Ovary (tissue), 9 donors: ENCODE results near the gene MED23. TPM values are rescaled to one million over a fixed set of nuclear protein-coding genes. Genes with fewer than 3 reads are reported as not detected.

Source experiments
- DNase-seq, 5 donors: peaks; one replicate each; pipeline ENCODE4 v3.0.0-alpha.2; 2019 to 2020
- H3K27ac ChIP-seq, 2 donors: fragments of 200-600 bp; one replicate each; pipeline versions ENCODE4 v1.5.1 to v1.8.0; 2019 to 2022
- H3K27me3 ChIP-seq: fragments of 200-600 bp; one replicate; pipeline ENCODE4 v1.8.0; 2022
- H3K36me3 ChIP-seq: fragments of 200-600 bp; sonication (generic); one replicate; pipeline ENCODE4 v1.5.1; 2019
- H3K4me1 ChIP-seq: one replicate; pipeline ENCODE4 v1.8.1; 2013; ENCODE audit warnings: mild to moderate bottlenecking, moderate library complexity; ENCODE audit not compliant: insufficient read depth
- H3K4me3 ChIP-seq: fragments of 200-600 bp; sonication (generic); one replicate; pipeline ENCODE4 v1.5.1; 2017
- H3K9me3 ChIP-seq, 2 donors: fragments of 200-600 bp in 1 of 2; sonication (generic) in 1 of 2; one replicate each; pipeline versions ENCODE4 v1.5.1 to v1.8.1; 2013 to 2019; ENCODE audit warnings: mild to moderate bottlenecking in 1 of 2, moderate library complexity in 1 of 2
- EP300 ChIP-seq: sonication (generic); formaldehyde crosslinking; IDR thresholded peaks from one replicate; pipeline ENCODE4 v1.6.1; 2017; ENCODE audit warnings: antibody characterized with exemption
- POLR2A ChIP-seq: fragments of 450-650 bp; IDR thresholded peaks from one replicate; pipeline ENCODE4 v1.6.1; 2017; ENCODE audit warnings: antibody characterized with exemption, mild to moderate bottlenecking, moderate library complexity
- WGBS, 3 donors: extraction: QIAGEN DNeasy Blood & Tissue Kit in 1 of 3; methylation state at CpG; one replicate each; pipeline versions ENCODE4 v1.1.5 to v1.1.7; 2013 to 2017; 5-methylcytosine and 5-hydroxymethylcytosine counted together
- intact Hi-C, 4 donors: fragments of 100-400 bp; cut with DNase I; formaldehyde crosslinking; loops; one replicate each; pipeline versions ENCODE4 v1.11.0 to v1.15.1; 2022 to 2023
- polyA plus RNA-seq, 2 donors: library from polyadenylated mRNA; stranded (reverse); fragments of 200-250 nt in 1 of 2; fragments of 350-450 nt in 1 of 2; fragmentation: Illumina TruSeq in 1 of 2; extraction: RNeasy Lipid Tissue Mini Kit (QIAGEN cat#74804) in 1 of 2; gene quantifications; one replicate each; pipeline ENCODE4 v1.2.3, GENCODE V29; 2013 to 2014
- total RNA-seq, 7 donors: library from RNA; depleted of rRNA in 2 of 7; stranded (reverse); fragments of >200 nt in 2 of 7; fragmentation: NEBNext Ultra II Directional in 3 of 7; extraction: Animal tissue kit (Norgen Biotek cat#: 25700) in 3 of 7; gene quantifications; one replicate each; pipeline versions ENCODE4 v1.1.0 to v1.2.4, GENCODE V29; 2016 to 2023
- TF ChIP-seq, protein P1 (sequence below), 3 donors: fragments of 450-650 bp in 2 of 3; fragments of 200-600 bp in 1 of 3; IDR thresholded peaks; one replicate each; pipeline versions ENCODE4 v1.5.1 to v1.8.0; 2016 to 2022; ENCODE audit warnings: antibody characterized with exemption in 3 of 3, mild to moderate bottlenecking in 1 of 3
- donor health status: DM: no; HTN: no; CAD: no; lungs with moderate emphysema.
- donor health status: DM: no; HTN: no; CAD: no.
- donor health status: Bipolar disorder and iron deficiency.
- donor health status: DM: yes; HTN: yes; CAD: no.
- donor health status: DM: no; HTN: no; CAD: no.
- donor health status: DM: yes; HTN: yes; CAD: no.

The MED23 gene
- total and polyA plus RNA-seq, 9 donors = 11.2 to 28.5 (median 24.2) TPM

DNA sequence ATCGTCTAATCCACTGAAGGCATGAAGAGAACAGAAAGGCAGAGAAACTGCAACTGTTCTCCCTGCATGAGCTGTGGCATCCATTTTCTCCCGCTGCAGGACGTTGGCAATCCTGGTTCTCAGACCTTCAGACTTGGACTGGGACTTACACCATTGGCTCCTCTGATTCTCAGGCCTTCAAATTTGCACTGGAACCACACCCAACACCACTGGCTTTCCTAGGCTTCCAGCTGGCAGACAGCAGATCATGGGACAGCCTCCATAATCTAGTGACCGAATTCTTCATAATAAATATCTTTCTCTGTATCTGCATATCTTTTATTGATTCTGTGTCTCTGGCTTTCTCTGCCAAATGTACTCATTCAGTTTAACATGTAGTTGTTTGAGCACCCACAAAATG, 69.1 kb downstream of the MED23 start:
- 82 to 87% (median 84%) methylated on average over 4 of the region's 4 CpGs for WGBS, 3 donors
- no peaks in the 10 kb centered on the region for H3K9me3 ChIP-seq
- H3K4me3 ChIP-seq = no peak overlapping the region
- DNase-seq = no peak
- no peak overlapping the region for H3K27ac ChIP-seq
- no peak for TF ChIP-seq EP300
- TF ChIP-seq, protein P1, sequence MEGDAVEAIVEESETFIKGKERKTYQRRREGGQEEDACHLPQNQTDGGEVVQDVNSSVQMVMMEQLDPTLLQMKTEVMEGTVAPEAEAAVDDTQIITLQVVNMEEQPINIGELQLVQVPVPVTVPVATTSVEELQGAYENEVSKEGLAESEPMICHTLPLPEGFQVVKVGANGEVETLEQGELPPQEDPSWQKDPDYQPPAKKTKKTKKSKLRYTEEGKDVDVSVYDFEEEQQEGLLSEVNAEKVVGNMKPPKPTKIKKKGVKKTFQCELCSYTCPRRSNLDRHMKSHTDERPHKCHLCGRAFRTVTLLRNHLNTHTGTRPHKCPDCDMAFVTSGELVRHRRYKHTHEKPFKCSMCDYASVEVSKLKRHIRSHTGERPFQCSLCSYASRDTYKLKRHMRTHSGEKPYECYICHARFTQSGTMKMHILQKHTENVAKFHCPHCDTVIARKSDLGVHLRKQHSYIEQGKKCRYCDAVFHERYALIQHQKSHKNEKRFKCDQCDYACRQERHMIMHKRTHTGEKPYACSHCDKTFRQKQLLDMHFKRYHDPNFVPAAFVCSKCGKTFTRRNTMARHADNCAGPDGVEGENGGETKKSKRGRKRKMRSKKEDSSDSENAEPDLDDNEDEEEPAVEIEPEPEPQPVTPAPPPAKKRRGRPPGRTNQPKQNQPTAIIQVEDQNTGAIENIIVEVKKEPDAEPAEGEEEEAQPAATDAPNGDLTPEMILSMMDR (IDR thresholded peaks at IDR 0.05) = no peak
- TF ChIP-seq POLR2A = no peak
- H3K36me3 ChIP-seq = no peaks in the 10 kb centered on the region
- no peaks in the 10 kb centered on the region for H3K27me3 ChIP-seq
- intact Hi-C loops = no loop called here
- no peaks in the 10 kb centered on the region for H3K4me1 ChIP-seq

DNA sequence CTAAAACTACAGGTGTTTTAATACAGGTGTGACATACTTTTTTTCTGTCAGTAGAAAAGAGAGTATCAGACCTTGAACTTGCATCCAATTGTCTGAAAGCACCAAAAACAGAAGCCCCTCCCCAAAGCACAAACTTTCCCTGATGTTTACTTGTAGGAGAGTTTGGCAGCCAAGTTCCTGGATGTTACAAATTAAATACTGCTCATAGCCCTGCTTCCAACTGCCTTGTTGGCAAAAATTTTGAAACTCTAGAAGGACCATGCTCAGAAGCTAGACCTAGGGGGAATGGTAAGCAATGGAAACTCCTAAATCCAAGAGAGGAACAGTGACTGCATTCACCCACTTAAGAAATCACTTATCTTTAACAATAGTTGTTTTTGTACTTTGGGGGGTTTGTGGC, 72.0 kb downstream of the MED23 start:
- TF ChIP-seq EP300 = no peak
- TF ChIP-seq, protein P1 (IDR thresholded peaks at IDR 0.05) = no peak
- Histone ChIP-seq H3K27ac (no peak overlapping the region), H3K9me3 (no peaks in the 10 kb centered on the region), H3K4me3 (no peak overlapping the region), H3K27me3 (no peaks in the 10 kb centered on the region), H3K36me3 (no peaks in the 10 kb centered on the region), H3K4me1 (no peaks in the 10 kb centered on the region)
- intact Hi-C loops = no loop called here
- DNase-seq = no peak

DNA sequence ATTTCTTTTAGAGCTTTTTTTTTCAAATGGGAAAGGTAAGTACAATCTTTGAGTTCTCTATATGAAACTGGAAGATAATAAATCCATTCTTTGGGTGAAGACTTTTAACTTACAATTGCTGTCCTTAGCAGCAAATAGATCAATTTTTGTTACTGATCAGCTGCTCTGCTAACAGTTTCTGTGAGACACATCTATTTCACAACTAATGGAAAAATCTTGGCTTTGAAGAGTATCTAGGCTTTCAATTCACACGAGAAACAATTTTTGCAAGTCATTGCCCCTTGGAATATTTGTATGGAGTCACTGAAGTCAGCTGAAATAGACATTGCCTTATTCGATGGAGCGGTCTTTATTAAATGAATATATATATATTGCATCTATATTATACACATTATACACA, 75.5 kb downstream of the MED23 start:
- intact Hi-C loops = no loop called here

DNA sequence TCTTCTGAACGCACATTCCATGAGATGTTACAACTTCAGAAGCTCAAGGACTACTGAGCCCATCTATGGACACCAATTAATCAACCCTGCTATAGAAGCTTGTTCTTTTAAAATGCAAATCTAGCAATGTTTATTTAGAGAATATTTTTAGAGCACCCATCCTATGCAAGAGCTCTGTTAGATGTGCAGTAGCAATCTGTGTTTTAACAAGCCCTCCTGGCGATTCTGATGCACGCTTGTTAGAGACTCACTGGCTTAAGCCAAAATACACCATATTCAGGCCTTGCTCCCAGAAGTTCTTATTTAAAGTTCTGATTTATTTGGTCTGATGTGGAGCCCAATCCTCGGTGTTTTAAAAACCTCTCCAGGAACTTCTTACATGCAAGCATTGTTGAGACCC, 76.1 kb downstream of the MED23 start:
- Histone ChIP-seq H3K4me1 (no peaks in the 10 kb centered on the region), H3K27ac (no peak overlapping the region), H3K27me3 (no peaks in the 10 kb centered on the region), H3K36me3 (no peaks in the 10 kb centered on the region), H3K9me3 (no peaks in the 10 kb centered on the region), H3K4me3 (no peak overlapping the region)
- intact Hi-C loops = no loop called here
- no peak for DNase-seq
- TF ChIP-seq, protein P1 (IDR thresholded peaks at IDR 0.05) = no peak
- TF ChIP-seq EP300 = no peak
- no peak for TF ChIP-seq POLR2A
- WGBS, 3 donors = 79 to 85% (median 81%) methylated on average over 4 of the region's 4 CpGs

More for the DNA sequence above, 75.5 kb downstream of the MED23 start:
- Histone ChIP-seq H3K4me3 (no peak overlapping the region), H3K4me1 (no peaks in the 10 kb centered on the region), H3K36me3 (no peaks in the 10 kb centered on the region), H3K27ac (no peak overlapping the region), H3K27me3 (no peaks in the 10 kb centered on the region), H3K9me3 (no peaks in the 10 kb centered on the region)
- no peak for DNase-seq
- 90 to 92% (median 92%) methylated on average over 3 of the region's 3 CpGs for WGBS, 3 donors
- TF ChIP-seq, protein P1 (IDR thresholded peaks at IDR 0.05) = no peak
- no peak for TF ChIP-seq POLR2A
- no peak for TF ChIP-seq EP300

DNA sequence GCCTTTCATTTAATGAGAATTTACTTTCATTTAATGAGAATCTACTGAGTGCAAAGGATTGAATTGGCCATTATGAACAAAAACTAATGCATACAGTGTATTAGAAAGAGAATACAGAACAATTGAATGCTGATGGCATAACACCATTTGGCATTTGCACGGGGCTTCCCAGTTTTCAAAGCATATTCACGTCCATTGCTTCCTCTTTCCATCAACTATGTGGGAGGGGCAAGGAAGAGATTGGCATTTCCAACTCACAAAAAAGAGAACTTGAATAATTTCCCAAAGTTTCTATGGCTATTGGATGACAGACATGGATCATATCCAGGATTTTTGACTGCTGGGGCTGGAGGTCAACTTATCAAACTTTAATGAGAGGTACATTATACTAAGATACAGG, 78.2 kb downstream of the MED23 start:
- 64 to 80% (median 66%) methylated on average over 2 of the region's 2 CpGs for WGBS, 3 donors
- no peak for TF ChIP-seq EP300
- TF ChIP-seq, protein P1 (IDR thresholded peaks at IDR 0.05) = no peak
- TF ChIP-seq POLR2A = no peak

More for the DNA sequence above, 78.2 kb downstream of the MED23 start:
- H3K4me1 ChIP-seq = no peaks in the 10 kb centered on the region
- intact Hi-C loops = no loop called here
- no peaks in the 10 kb centered on the region for H3K27me3 ChIP-seq
- no peaks in the 10 kb centered on the region for H3K9me3 ChIP-seq
- no peaks in the 10 kb centered on the region for H3K36me3 ChIP-seq
- DNase-seq = no peak
- H3K27ac ChIP-seq = no peak overlapping the region
- H3K4me3 ChIP-seq = no peak overlapping the region
